ENCODE results near the gene ATG16L2. TPM values are rescaled to one million over a fixed set of nuclear protein-coding genes. Genes with fewer than 3 reads are reported as not detected.

Gene ATG16L2
- total and polyA plus RNA-seq, 4 donors, result 42.6 to 86.0 (median 61.4) TPM

DNA sequence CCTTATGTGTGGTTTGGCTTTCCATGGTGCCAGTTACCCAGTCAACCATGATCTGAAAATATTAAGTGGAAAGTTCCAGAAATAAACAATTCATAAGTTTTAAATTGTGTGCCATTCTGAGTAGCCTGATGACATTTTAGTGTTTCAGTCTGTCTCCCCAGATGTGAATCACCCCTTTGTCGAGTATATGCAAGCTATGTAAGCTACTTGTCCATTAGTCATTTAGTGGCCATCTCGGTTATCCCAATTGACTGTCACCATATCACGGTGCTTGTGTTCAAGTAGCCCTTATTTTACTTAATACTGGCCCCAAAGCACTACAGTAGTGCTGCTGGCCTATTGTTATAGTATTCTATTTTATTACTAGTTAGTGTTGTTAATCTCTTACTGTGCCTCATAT, 44.9 kb downstream of the ATG16L2 start:
- Histone ChIP-seq H3K9ac (ENCODE audit: insufficient read depth in 1 of 2, low read length in 2 of 2) (no peak overlapping the region), H3K4me1 (ENCODE audit: control insufficient read depth in 5 of 5, insufficient read depth in 5 of 5, low read length in 5 of 5) (peaks cover 0 to 15% (median 0%) of the 10 kb centered on the region in 5 donors), H3K9me3 (ENCODE audit: control insufficient read depth in 4 of 4, insufficient read depth in 3 of 4, low read length in 3 of 4) (no peaks in the 10 kb centered on the region), H3K27ac (ENCODE audit: low read depth in 1 of 2, low read length in 1 of 2) (peak overlapping the region in 1 of 2 donors; percentile 45), H3K36me3 (ENCODE audit: control insufficient read depth in 4 of 4, insufficient read depth in 4 of 4, low read length in 4 of 4) (peaks cover 0 to 2% (median 0%) of the 10 kb centered on the region in 4 donors), H3K4me3 (no peak overlapping the region), H3K27me3 (ENCODE audit: control insufficient read depth in 3 of 3, insufficient read depth in 3 of 3, low read length in 2 of 3) (no peaks in the 10 kb centered on the region)
- TF ChIP-seq, protein P1, sequence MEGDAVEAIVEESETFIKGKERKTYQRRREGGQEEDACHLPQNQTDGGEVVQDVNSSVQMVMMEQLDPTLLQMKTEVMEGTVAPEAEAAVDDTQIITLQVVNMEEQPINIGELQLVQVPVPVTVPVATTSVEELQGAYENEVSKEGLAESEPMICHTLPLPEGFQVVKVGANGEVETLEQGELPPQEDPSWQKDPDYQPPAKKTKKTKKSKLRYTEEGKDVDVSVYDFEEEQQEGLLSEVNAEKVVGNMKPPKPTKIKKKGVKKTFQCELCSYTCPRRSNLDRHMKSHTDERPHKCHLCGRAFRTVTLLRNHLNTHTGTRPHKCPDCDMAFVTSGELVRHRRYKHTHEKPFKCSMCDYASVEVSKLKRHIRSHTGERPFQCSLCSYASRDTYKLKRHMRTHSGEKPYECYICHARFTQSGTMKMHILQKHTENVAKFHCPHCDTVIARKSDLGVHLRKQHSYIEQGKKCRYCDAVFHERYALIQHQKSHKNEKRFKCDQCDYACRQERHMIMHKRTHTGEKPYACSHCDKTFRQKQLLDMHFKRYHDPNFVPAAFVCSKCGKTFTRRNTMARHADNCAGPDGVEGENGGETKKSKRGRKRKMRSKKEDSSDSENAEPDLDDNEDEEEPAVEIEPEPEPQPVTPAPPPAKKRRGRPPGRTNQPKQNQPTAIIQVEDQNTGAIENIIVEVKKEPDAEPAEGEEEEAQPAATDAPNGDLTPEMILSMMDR (IDR thresholded peaks at IDR 0.05; ENCODE audit: control extremely low read depth, extremely low read depth), result no peak
- 89 to 97% methylated on average over 3 of the region's 3 CpGs for WGBS, 2 donors
- no peak for DNase-seq
- ATAC-seq (ENCODE audit: insufficient read depth, low FRiP score), result no peak

DNA sequence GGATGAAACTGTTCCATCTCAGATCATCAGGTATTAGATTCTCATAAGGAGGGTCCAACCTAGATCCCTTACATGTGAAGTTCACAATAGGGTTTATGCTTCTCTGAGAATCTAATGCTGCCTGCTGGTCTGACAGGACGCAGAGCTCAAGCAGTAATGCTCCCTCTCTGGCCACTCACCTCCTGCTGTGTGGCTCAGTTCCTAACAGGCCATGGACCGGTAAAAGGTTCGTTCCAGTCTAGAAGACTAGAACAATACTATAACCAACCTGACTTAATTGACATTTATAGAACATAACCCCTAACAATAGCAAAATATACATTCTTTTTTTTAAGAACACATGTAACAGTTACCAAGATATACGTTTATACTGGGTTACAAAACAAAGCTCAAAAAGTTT, 45.8 kb downstream of the ATG16L2 start:
- Histone ChIP-seq H3K27me3 (ENCODE audit: control insufficient read depth in 3 of 3, insufficient read depth in 3 of 3, low read length in 2 of 3) (no peaks in the 10 kb centered on the region), H3K4me3 (no peak overlapping the region), H3K4me1 (ENCODE audit: control insufficient read depth in 5 of 5, insufficient read depth in 5 of 5, low read length in 5 of 5) (peaks cover 0 to 20% (median 4%) of the 10 kb centered on the region in 5 donors), H3K36me3 (ENCODE audit: control insufficient read depth in 4 of 4, insufficient read depth in 4 of 4, low read length in 4 of 4) (peaks cover 0 to 4% (median 0%) of the 10 kb centered on the region in 4 donors), H3K27ac (ENCODE audit: low read depth in 1 of 2, low read length in 1 of 2) (no peak overlapping the region), H3K9ac (ENCODE audit: insufficient read depth in 1 of 2, low read length in 2 of 2) (no peak overlapping the region), H3K9me3 (ENCODE audit: control insufficient read depth in 4 of 4, insufficient read depth in 3 of 4, low read length in 3 of 4) (no peaks in the 10 kb centered on the region)
- ATAC-seq (ENCODE audit: insufficient read depth, low FRiP score), result no peak
- DNase-seq, result no peak
- TF ChIP-seq, protein P1 (IDR thresholded peaks at IDR 0.05; ENCODE audit: control extremely low read depth, extremely low read depth), result no peak
- WGBS, 2 donors, result 96 to 97% methylated on average over 4 of the region's 4 CpGs

DNA sequence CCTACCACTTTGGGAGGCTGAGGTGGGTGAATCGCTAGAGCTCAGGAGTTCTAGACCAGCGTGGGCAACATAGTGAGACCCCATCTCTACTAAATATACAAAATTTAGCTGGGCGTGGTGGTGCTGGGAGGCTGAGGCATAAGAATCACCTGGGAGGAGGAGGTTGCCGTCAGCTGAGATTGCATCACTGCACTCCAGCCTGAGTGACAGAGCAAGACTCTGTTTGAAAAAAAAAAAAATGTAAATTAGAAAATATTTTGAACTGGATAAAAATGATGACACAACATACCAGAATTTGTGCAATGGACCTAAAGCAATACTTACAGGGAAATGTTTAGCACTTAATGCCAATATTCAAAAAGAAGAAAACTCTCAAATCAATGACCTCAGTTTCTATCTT, 46.4 kb downstream of the ATG16L2 start:
- Histone ChIP-seq H3K9ac (ENCODE audit: insufficient read depth in 1 of 2, low read length in 2 of 2) (no peak overlapping the region), H3K27ac (ENCODE audit: low read depth in 1 of 2, low read length in 1 of 2) (no peak overlapping the region), H3K36me3 (ENCODE audit: control insufficient read depth in 4 of 4, insufficient read depth in 4 of 4, low read length in 4 of 4) (peaks cover 0 to 4% (median 0%) of the 10 kb centered on the region in 4 donors), H3K27me3 (ENCODE audit: control insufficient read depth in 3 of 3, insufficient read depth in 3 of 3, low read length in 2 of 3) (no peaks in the 10 kb centered on the region), H3K4me1 (ENCODE audit: control insufficient read depth in 5 of 5, insufficient read depth in 5 of 5, low read length in 5 of 5) (peaks cover 0 to 26% (median 4%) of the 10 kb centered on the region in 5 donors), H3K9me3 (ENCODE audit: control insufficient read depth in 4 of 4, insufficient read depth in 3 of 4, low read length in 3 of 4) (no peaks in the 10 kb centered on the region), H3K4me3 (no peak overlapping the region)
- DNase-seq, result no peak
- ATAC-seq (ENCODE audit: insufficient read depth, low FRiP score), result no peak
- 80 to 82% methylated on average over 4 of the region's 4 CpGs for WGBS, 2 donors
- TF ChIP-seq, protein P1 (IDR thresholded peaks at IDR 0.05; ENCODE audit: control extremely low read depth, extremely low read depth), result no peak

DNA sequence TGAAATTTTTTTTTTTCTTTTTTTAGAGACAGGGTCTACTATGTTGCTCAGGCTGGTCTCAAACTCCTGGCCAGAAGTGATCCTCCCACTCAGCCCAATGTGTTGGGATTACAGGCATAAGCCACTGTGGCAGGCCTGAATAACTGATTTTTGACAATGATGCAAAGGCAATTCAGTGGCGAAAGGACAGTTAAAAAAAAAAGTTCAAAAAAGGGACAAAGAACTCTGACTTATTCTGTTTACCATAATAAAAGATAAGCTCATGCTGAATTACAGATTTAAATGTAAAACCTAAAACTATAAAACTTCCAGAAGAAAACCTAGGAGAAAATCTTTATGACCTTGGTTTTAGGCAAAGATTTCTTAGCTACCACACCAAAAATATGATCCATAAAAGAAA, 48.9 kb downstream of the ATG16L2 start:
- ATAC-seq (ENCODE audit: insufficient read depth, low FRiP score), result no peak
- peaks cover 0 to 17% (median 4%) of the 10 kb centered on the region in 5 donors for H3K4me1 ChIP-seq (ENCODE audit: control insufficient read depth in 5 of 5, insufficient read depth in 5 of 5, low read length in 5 of 5)
- no peak for DNase-seq
- H3K9me3 ChIP-seq (ENCODE audit: control insufficient read depth in 4 of 4, insufficient read depth in 3 of 4, low read length in 3 of 4), result no peaks in the 10 kb centered on the region
- no peak overlapping the region for H3K4me3 ChIP-seq
- WGBS, 2 donors, result 94 to 95% methylated on average over 1 of the region's 1 CpG
- H3K36me3 ChIP-seq (ENCODE audit: control insufficient read depth in 4 of 4, insufficient read depth in 4 of 4, low read length in 4 of 4), result peaks cover 0 to 4% (median 2%) of the 10 kb centered on the region in 4 donors
- peak overlapping the region in 1 of 2 donors; percentile 69 for H3K27ac ChIP-seq (ENCODE audit: low read depth in 1 of 2, low read length in 1 of 2)
- no peaks in the 10 kb centered on the region for H3K27me3 ChIP-seq (ENCODE audit: control insufficient read depth in 3 of 3, insufficient read depth in 3 of 3, low read length in 2 of 3)
- TF ChIP-seq, protein P1 (IDR thresholded peaks at IDR 0.05; ENCODE audit: control extremely low read depth, extremely low read depth), result no peak
- H3K9ac ChIP-seq (ENCODE audit: insufficient read depth in 1 of 2, low read length in 2 of 2), result no peak overlapping the region

Measured in lung (tissue), 12 donors.